Skeletal muscle tissue (tissue), 4 donors: Measurements from ENCODE around the gene RASA4. TPM values are rescaled to one million over a fixed set of nuclear protein-coding genes. Genes with fewer than 3 reads are reported as not detected.
"Not testable (repeated sequence)": the region's sequence is repeated elsewhere in the genome, so short reads cannot be mapped to it uniquely, and the experiment has no call there.

Experiments
- H3K27ac ChIP-seq: one replicate; pipeline ENCODE4 v1.7.0; 2013; ENCODE audit warnings: mild to moderate bottlenecking, low read depth, low read length, inconsistent platforms
- H3K27me3 ChIP-seq, 3 donors: one replicate each; pipeline ENCODE4 v1.7.0; 2013; ENCODE audit warnings: low read length in 3 of 3; ENCODE audit not compliant: control insufficient read depth in 3 of 3, insufficient read depth in 3 of 3
- H3K36me3 ChIP-seq, 3 donors: one replicate each; pipeline ENCODE4 v1.7.0; 2013; ENCODE audit warnings: low read length in 3 of 3; ENCODE audit not compliant: control insufficient read depth in 3 of 3, insufficient read depth in 3 of 3
- H3K4me1 ChIP-seq, 3 donors: one replicate each; pipeline ENCODE4 v1.7.0; 2013; ENCODE audit warnings: low read length in 3 of 3, mild to moderate bottlenecking in 3 of 3; ENCODE audit not compliant: control insufficient read depth in 3 of 3, insufficient read depth in 3 of 3
- H3K4me3 ChIP-seq, 3 donors: one replicate each; pipeline ENCODE4 v1.7.0; 2013; ENCODE audit warnings: low read length in 3 of 3
- H3K9ac ChIP-seq, 3 donors: one replicate each; pipeline ENCODE4 v1.7.0; 2013; ENCODE audit warnings: low read length in 3 of 3, mild to moderate bottlenecking in 3 of 3, moderate library complexity in 2 of 3, low read depth in 1 of 3
- H3K9me3 ChIP-seq, 3 donors: one replicate each; pipeline ENCODE4 v1.7.0; 2013; ENCODE audit warnings: low read length in 3 of 3; ENCODE audit not compliant: control insufficient read depth in 3 of 3
- total RNA-seq: library from RNA; depleted of rRNA; stranded (reverse); fragments of >200 nt; gene quantifications from one replicate; pipeline ENCODE4 v1.2.3, GENCODE V29; 2014
- donor health status: Osteomylitis.

The RASA4 gene
- total RNA-seq, 1 donor from 2014 or later: 17.2 TPM

DNA sequence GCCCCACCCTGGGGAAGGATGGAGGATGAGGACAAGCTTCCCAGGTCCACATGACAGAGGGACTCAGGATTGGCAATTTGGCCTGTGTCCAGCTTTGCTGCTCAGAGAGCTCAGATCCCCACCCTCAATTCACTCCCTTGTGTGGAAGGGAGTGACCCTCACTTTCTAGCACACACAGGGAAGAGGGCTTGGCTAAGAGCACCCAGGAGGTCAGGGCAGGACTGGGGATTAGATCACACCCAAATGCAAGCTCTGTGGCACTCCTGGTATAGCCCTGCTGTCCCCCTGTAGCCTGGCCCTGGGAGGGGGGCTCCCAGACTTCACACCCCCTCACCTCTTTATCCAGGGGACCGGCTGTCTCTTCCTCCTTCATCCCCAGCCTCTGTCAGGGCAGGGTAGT is 72.2 kb downstream of the RASA4 start:
- H3K4me3 ChIP-seq, H3K9me3 ChIP-seq, H3K27me3 ChIP-seq, H3K9ac ChIP-seq, H3K4me1 ChIP-seq, H3K27ac ChIP-seq, H3K36me3 ChIP-seq: not testable (repeated sequence)

DNA sequence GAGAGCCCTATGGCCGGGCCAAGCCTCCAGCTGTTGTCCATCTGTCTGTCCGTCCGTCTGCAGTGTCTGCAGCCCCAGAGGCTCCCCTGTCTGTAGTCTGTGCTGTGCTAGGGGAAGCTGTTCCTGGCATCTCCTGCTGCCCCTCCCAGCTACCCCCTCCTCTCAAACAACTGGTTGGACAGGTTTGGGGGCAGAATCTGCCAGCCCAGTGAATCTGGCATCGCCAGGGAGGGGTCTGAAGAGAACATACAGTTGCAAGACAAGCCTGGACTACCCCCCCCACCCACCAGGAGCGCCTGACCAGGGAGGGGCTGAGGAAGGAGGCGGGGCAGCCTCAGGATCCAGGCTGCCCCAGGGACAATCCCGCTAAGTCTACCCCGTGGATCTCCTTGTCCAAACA is 73.0 kb downstream of the RASA4 start, which contains the start of gene UPK3BL2:
Gene UPK3BL2 (minus strand): TSS at position 101 of the 400 bp plus-strand sequence. CDS start 60 bp downstream, at position 41.
- not testable (repeated sequence) for H3K9me3 ChIP-seq

DNA sequence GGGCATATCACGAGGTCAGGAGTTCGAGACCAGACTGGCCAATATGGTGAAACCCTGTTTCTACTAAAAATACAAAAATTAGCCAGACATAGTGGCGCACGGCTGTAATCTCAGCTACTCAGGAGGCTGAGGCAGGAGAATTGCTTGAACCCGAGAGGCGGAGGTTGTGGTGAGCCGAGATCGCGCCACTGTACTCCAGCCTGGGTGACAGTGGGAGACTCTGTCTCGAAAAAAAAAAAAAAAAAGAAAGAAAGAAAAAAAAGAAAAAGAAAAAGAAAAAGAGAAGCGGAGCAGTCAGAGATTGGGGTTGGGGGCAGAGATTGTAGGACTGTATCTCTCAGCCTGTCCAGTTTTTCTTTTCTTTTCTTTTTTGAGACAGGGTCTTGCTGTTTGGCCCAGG is 73.8 kb downstream of the RASA4 start:
- H3K36me3 ChIP-seq, H3K4me3 ChIP-seq, H3K9ac ChIP-seq, H3K27ac ChIP-seq, H3K4me1 ChIP-seq, H3K27me3 ChIP-seq, H3K9me3 ChIP-seq: not testable (repeated sequence)

More for the DNA sequence above, 73.0 kb downstream of the RASA4 start, which contains the start of gene UPK3BL2:
- H3K4me3 ChIP-seq, H3K27me3 ChIP-seq, H3K36me3 ChIP-seq, H3K27ac ChIP-seq, H3K9ac ChIP-seq, H3K4me1 ChIP-seq: not testable (repeated sequence)

DNA sequence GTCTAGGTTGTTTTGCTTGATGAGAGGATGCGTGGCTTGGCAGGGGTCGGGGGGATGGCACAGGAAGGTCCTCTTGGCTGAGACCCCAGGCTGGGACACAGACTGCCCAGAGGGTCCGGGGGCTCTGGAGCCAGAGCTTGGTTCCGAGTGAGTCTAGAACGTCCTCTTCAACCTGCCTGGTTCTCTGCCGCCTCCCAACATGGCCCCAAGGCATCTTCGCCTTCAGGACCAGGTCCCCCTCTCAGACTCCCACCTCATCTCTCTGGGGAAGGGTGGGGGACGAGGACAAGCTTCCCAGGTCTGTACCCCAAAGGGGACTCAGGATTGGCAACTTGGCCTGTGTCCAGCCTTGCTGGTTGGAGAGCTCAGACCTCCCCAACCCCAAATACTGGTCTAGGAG is 74.5 kb downstream of the RASA4 start:
- H3K9me3 ChIP-seq, H3K4me3 ChIP-seq, H3K36me3 ChIP-seq, H3K4me1 ChIP-seq, H3K27me3 ChIP-seq, H3K9ac ChIP-seq, H3K27ac ChIP-seq: not testable (repeated sequence)

DNA sequence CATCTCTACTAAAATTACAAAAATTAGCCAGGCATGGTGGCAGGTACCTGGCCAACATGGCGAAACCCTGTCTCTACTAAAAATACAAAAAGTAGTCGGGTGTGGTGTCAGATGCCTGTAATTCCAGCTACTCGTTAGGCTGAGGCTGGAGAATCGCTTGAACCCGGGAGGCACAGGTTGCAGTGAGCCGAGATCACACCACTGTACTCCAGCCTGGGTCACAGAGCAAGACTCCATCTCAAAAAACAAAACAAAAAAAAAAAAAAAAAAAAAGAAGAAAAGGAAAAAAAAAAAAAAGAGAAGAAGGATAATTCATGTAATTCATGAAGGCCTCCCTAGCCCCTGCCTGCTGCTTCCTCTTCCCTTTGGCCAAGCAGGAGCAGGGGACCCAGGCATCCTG is 76.0 kb downstream of the RASA4 start:
- H3K4me3 ChIP-seq, H3K4me1 ChIP-seq, H3K36me3 ChIP-seq, H3K9ac ChIP-seq, H3K27ac ChIP-seq, H3K27me3 ChIP-seq, H3K9me3 ChIP-seq: not testable (repeated sequence)

DNA sequence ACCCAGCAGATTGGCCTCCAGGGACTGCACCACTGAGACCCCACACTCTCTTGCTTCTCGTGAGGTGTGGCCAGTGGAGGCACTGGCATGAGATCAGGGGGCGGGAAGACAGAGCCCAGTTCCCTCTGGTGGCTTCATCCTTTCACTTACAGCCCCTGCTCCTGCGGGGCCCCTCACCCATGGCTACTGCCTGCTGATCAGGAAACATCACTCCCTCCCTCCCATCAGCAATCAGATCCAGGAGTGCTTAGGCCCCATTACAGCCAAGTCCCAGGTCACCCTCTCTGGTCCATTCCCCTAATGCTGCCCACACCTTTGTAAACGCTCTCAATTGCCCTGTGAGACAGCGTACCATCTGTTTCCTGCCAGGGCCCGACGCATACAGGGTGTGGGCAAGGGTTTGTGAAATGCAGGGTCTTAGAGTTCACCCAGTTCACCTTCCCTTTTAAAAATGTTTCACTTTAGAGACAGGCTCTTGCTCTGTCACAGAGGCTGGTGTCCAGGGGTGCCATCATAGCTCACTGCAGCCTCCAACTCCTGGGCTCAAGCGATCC is 81.4 kb downstream of the RASA4 start:
- not testable (repeated sequence) for H3K9ac ChIP-seq, H3K27ac ChIP-seq, H3K4me3 ChIP-seq, H3K27me3 ChIP-seq, H3K36me3 ChIP-seq, H3K9me3 ChIP-seq, H3K4me1 ChIP-seq

DNA sequence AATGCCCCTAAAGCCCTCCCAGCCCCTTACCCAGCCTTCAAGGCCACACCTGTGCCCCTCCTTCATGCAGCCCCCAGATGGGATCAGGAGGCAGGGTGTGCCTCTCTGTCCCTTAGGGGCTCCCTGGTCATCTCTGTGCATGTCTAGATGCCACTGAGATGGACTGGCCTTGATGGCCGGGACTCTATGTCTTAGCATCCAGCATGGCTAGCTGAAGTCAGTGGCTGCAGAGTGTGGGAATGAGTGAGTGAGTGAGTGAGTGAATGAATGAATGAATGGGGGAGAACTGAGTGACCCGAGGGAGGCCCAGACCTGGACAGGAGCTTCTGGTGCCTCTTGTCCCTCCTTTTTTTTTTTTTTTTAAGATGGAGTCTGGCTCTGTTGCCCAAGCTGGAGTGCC is 84.4 kb downstream of the RASA4 start:
- not testable (repeated sequence) for H3K27ac ChIP-seq, H3K4me3 ChIP-seq, H3K27me3 ChIP-seq, H3K4me1 ChIP-seq, H3K9ac ChIP-seq, H3K9me3 ChIP-seq, H3K36me3 ChIP-seq

DNA sequence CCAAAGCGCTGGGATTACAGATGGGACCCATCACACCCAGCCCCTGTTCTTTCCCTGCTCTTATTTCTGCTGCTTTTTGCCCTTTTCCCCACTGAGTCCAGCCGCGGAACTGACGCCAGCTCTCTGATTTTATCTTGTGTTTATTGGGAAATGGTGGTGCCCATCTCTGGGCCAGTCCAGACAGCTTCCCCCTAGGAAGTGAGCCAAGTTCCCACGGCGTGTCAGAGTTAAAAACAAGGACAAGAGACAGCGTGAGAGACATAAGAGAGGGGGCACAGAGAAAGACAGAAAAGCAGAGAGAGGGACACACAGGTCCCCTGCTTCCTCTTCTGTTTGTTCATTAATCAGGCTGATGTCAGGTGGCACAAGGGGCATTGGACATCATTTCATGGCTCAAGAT is 85.0 kb downstream of the RASA4 start:
- not testable (repeated sequence) for H3K27me3 ChIP-seq, H3K4me3 ChIP-seq, H3K4me1 ChIP-seq, H3K27ac ChIP-seq, H3K36me3 ChIP-seq, H3K9ac ChIP-seq, H3K9me3 ChIP-seq

DNA sequence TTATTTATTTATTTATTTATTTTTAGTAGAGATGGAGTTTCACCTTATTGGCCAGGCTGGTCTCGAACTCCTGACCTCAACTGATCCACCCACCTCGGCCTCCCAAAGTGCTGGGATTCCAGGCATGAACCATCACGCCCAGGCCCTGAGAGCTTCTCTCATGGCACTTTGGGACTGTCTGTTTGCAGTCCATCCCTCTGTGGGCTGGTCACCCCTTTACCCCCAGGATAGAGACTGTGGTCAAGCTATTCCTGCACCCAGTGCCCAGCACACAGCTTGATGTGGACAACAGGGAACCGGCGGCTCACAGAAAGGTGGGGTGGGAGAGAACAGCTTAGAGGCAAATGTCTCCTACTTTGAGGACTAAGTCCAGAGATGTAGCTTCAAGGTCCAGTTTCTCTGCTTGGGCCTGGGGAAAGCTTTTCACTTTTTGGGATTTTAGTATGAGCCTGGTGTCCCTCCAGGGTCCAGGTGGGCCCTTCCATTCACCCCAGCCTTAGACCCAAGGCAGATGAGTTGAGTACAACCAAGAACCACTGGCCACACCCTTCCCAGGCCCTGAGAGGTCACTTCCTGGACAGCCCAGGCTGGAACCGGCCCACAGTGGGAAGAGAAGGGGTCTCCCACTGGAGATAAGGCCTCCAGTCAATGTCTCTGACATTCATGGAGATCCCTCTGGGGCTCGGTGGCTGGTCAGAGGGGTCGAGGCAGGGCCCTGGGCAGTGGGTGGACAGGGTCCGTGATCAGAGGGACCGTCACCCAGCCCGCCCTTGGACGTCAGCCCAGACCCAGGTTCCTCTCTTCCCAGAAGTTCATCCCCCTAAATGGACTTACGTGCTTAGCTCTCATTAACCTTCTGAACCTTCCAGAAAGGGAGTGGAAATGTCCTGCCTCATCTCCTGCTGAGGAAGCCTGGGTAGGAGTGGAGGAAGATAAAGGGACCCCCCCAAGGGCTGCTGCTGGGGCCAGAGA is 88.4 kb downstream of the RASA4 start:
- H3K9me3 ChIP-seq, H3K27ac ChIP-seq, H3K27me3 ChIP-seq, H3K4me1 ChIP-seq, H3K4me3 ChIP-seq, H3K9ac ChIP-seq, H3K36me3 ChIP-seq: not testable (repeated sequence)

DNA sequence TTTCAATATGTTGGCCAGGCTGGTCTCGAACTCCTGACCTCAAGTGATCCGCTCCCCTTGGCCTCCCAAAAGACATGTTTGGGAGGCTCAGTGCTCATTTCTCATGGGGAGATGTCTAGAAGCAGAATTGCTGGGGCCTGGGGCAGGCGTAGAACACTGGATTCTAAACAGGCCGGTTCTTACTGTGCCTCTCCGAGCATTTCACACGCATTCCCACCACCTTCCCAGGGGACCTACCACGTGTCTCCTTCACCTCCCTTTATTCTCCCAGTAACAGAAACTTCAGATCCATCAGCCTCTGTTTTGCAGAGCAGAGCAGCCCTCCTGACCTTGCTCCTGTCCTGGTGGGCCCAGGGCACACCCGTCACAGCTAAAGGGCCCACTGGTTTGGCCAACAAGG is 89.4 kb downstream of the RASA4 start:
- not testable (repeated sequence) for H3K27me3 ChIP-seq, H3K9me3 ChIP-seq, H3K36me3 ChIP-seq, H3K9ac ChIP-seq, H3K27ac ChIP-seq, H3K4me1 ChIP-seq, H3K4me3 ChIP-seq
